Esophagus squamous epithelium (tissue), 4 donors: ENCODE results near the gene CAMTA1.

ENCODE experiments used
- CTCF ChIP-seq, 6 experiments: fragments of 450-650 bp in 4 of 6; fragments of 200-600 bp in 2 of 6; sonication (generic) in 2 of 6; IDR thresholded peaks; one replicate each; pipeline ENCODE4 v1.5.1; 2016 to 2019; ENCODE audit warnings: antibody characterized with exemption in 6 of 6, mild to moderate bottlenecking in 4 of 6, moderate library complexity in 4 of 6
- POLR2A ChIP-seq, 4 donors: fragments of 450-650 bp; IDR thresholded peaks; one replicate each; pipeline ENCODE4 v1.6.1; 2017; ENCODE audit warnings: antibody characterized with exemption in 4 of 4, mild to moderate bottlenecking in 4 of 4, moderate library complexity in 3 of 4

- TF ChIP-seq CTCF (IDR thresholded peaks at IDR 0.05) = no peak
- no peak for TF ChIP-seq POLR2A (IDR thresholded peaks at IDR 0.05)
Observed at GRCh38 chr1:7614576-7615074, 829.4 kb downstream of the CAMTA1 start.
